Stimulated activated naive CD8-positive, alpha-beta T cell treated with anti-CD3 and anti-CD28 coated beads, Interleukin-15, Interleukin-2, amounts not matched to agents 100 ng/mL and 50 ng/mL, for 24 hours (primary cell): ENCODE data around the gene RALY.

ENCODE experiments used
- H3K27ac Mint-ChIP-seq: one replicate; pipeline ENCODE4 v1.8.0; 2021; ENCODE audit warnings: mild to moderate bottlenecking, mixed read lengths
- H3K27me3 Mint-ChIP-seq: one replicate; pipeline ENCODE4 v1.8.0; 2021; ENCODE audit warnings: mixed read lengths
- H3K36me3 Mint-ChIP-seq: one replicate; pipeline ENCODE4 v1.8.0; 2021; ENCODE audit warnings: low read depth, mixed read lengths
- H3K4me1 Mint-ChIP-seq: one replicate; pipeline ENCODE4 v1.8.0; 2021; ENCODE audit warnings: low read depth, mixed read lengths
- H3K4me3 Mint-ChIP-seq: one replicate; pipeline ENCODE4 v1.8.0; 2021; ENCODE audit warnings: mild to moderate bottlenecking, mixed read lengths
- H3K9me3 Mint-ChIP-seq: one replicate; pipeline ENCODE4 v1.8.0; 2021; ENCODE audit warnings: mixed read lengths

Gene RALY

GRCh38 chr20:33999025-33999649, 5.4 kb downstream of the RALY start:
- Mint-ChIP-seq H3K9me3 (no peaks in the 10 kb centered on the region), H3K36me3 (peaks cover 19% of the 10 kb centered on the region), H3K4me1 (peaks cover 85% of the 10 kb centered on the region), H3K27me3 (no peaks in the 10 kb centered on the region), H3K4me3 (no peak overlapping the region), H3K27ac (peak overlapping the region; percentile 62)

DNA sequence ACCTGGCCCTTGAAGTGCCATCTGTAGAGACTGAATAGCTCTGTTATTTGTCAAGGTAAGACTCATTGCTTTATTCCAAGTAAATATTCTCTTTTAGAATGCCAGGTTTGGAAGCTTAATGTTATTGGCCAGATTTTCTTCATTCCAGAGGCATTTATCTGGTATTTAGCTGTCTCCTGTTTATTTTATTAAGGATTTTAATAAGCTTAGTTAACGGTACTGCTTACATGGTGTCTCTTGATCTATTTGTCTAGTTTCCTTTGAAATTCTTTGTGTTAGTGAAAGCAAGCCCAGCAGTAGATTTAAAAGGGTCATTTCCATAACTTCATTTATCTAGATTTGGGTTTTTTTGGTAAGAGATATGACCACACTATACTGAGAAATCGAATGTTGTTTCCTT, 7.7 kb downstream of the RALY start:
- H3K9me3 Mint-ChIP-seq: no peaks in the 10 kb centered on the region

GRCh38 chr20:34004227-34004626, 10.5 kb downstream of the RALY start:
- Mint-ChIP-seq H3K4me3 (no peak overlapping the region), H3K27ac (no peak overlapping the region), H3K27me3 (no peaks in the 10 kb centered on the region), H3K4me1 (peaks cover 89% of the 10 kb centered on the region), H3K9me3 (no peaks in the 10 kb centered on the region), H3K36me3 (peaks cover 32% of the 10 kb centered on the region)

More for the DNA sequence above, 7.7 kb downstream of the RALY start:
- Mint-ChIP-seq H3K4me1 (peaks cover 95% of the 10 kb centered on the region), H3K27me3 (no peaks in the 10 kb centered on the region), H3K36me3 (peaks cover 21% of the 10 kb centered on the region), H3K27ac (no peak overlapping the region), H3K4me3 (no peak overlapping the region)

DNA sequence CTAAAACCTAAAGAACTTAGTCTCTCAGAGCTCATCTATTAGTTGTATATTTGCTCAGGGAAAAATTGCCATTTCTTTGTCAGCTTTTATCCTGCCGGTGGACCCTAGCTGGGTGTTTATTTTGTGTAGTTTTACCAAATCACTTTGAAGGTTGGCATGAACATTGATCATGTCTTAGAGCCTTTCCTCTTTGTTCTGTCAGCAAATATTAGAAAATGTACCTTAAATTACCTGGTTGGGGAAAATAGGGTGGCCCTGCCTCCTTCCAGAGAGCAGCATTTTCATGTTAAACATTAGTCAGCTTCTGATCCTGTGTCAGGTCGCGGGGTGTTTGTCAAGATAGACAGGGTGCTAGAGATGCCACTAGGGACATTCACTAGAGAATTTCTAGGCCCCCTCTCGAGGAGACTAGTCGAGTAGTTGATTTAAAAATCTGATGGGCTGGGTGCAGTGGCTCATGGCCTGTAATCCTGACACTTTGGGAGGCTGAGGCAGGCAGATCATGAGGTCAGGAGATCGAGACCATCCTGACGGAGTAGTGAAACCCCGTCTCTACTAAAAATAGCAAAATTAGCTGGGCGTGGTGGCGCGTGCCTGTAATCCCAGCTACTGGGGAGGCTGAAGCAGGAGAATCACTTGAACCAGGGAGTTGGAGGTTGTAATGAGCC, 11.2 kb downstream of the RALY start:
- Mint-ChIP-seq H3K9me3 (no peaks in the 10 kb centered on the region), H3K27me3 (no peaks in the 10 kb centered on the region), H3K4me1 (peaks cover 89% of the 10 kb centered on the region), H3K4me3 (no peak overlapping the region), H3K27ac (no peak overlapping the region), H3K36me3 (peaks cover 32% of the 10 kb centered on the region)

DNA sequence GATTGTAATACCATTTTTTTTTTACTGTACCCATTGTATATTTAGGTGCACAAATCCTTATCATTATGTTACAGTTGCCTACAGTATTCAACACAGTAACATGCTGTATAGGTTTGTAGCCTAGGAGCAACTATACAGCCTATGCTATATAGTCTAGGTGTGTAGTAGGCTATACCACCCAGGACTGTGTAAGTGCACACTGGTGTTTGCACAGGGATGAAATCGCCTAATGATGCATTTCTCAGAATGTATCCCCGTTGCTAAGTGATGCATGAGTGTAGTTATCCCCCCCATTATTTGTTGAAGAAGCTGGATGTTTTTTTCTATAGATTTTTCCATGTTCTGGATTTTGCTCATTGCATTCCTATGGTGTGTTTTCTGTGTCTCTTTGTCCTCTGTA, 12.9 kb downstream of the RALY start:
- H3K4me1 Mint-ChIP-seq: peaks cover 87% of the 10 kb centered on the region
- H3K9me3 Mint-ChIP-seq: no peaks in the 10 kb centered on the region
- no peak overlapping the region for H3K4me3 Mint-ChIP-seq
- H3K27me3 Mint-ChIP-seq: no peaks in the 10 kb centered on the region
- H3K27ac Mint-ChIP-seq: no peak overlapping the region
- H3K36me3 Mint-ChIP-seq: peaks cover 32% of the 10 kb centered on the region

- Mint-ChIP-seq H3K9me3 (no peaks in the 10 kb centered on the region), H3K4me3 (no peak overlapping the region), H3K4me1 (peaks cover 90% of the 10 kb centered on the region), H3K27ac (peak overlapping the region; percentile 13), H3K27me3 (no peaks in the 10 kb centered on the region), H3K36me3 (peaks cover 21% of the 10 kb centered on the region)
Measured at GRCh38 chr20:34008477-34008876, 14.8 kb downstream of the RALY start.

- Mint-ChIP-seq H3K4me1 (peaks cover 90% of the 10 kb centered on the region), H3K27me3 (no peaks in the 10 kb centered on the region), H3K4me3 (no peak overlapping the region), H3K36me3 (peaks cover 17% of the 10 kb centered on the region), H3K27ac (no peak overlapping the region), H3K9me3 (no peaks in the 10 kb centered on the region)
Measured at GRCh38 chr20:34010405-34010931, 16.8 kb downstream of the RALY start.

GRCh38 chr20:34011275-34011674, 17.6 kb downstream of the RALY start:
- Mint-ChIP-seq H3K4me3 (no peak overlapping the region), H3K27ac (no peak overlapping the region), H3K27me3 (no peaks in the 10 kb centered on the region), H3K36me3 (peaks cover 15% of the 10 kb centered on the region), H3K4me1 (peaks cover 90% of the 10 kb centered on the region), H3K9me3 (no peaks in the 10 kb centered on the region)

- Mint-ChIP-seq H3K36me3 (peaks cover 15% of the 10 kb centered on the region), H3K9me3 (no peaks in the 10 kb centered on the region), H3K4me1 (peaks cover 90% of the 10 kb centered on the region), H3K27ac (peak overlapping the region; percentile 15), H3K27me3 (no peaks in the 10 kb centered on the region), H3K4me3 (no peak overlapping the region)
Measured at GRCh38 chr20:34012330-34012729, 18.6 kb downstream of the RALY start.

GRCh38 chr20:34012735-34013134, 19.0 kb downstream of the RALY start:
- Mint-ChIP-seq H3K9me3 (no peaks in the 10 kb centered on the region), H3K4me1 (peaks cover 92% of the 10 kb centered on the region), H3K27ac (peak overlapping the region; percentile 15), H3K36me3 (peaks cover 15% of the 10 kb centered on the region), H3K4me3 (no peak overlapping the region), H3K27me3 (no peaks in the 10 kb centered on the region)

DNA sequence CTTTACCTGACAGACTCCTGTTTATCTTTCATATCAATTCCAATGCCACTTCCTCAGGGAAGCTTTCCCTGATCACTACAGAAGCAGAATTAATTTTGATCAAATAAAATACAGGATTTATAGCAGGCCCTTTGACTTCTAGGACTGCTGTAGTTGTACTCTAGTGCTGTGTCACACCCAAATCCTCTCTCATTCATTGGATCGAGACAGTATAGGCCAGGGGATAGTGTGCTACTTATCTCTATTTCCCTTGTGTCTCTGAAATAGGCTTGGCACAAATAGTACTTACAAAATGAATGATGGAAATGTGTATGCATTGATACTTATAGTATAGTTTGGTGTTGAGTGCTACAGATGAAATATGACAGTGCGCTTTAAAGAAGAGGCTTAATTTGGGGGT, 19.8 kb downstream of the RALY start:
- no peaks in the 10 kb centered on the region for H3K9me3 Mint-ChIP-seq
- no peaks in the 10 kb centered on the region for H3K27me3 Mint-ChIP-seq
- no peak overlapping the region for H3K27ac Mint-ChIP-seq
- H3K4me1 Mint-ChIP-seq: peaks cover 92% of the 10 kb centered on the region
- H3K36me3 Mint-ChIP-seq: peaks cover 14% of the 10 kb centered on the region
- H3K4me3 Mint-ChIP-seq: no peak overlapping the region

GRCh38 chr20:34014878-34015277, 21.2 kb downstream of the RALY start:
- Mint-ChIP-seq H3K4me1 (peaks cover 89% of the 10 kb centered on the region), H3K27me3 (no peaks in the 10 kb centered on the region), H3K36me3 (peaks cover 9% of the 10 kb centered on the region), H3K9me3 (no peaks in the 10 kb centered on the region), H3K4me3 (no peak overlapping the region), H3K27ac (no peak overlapping the region)

DNA sequence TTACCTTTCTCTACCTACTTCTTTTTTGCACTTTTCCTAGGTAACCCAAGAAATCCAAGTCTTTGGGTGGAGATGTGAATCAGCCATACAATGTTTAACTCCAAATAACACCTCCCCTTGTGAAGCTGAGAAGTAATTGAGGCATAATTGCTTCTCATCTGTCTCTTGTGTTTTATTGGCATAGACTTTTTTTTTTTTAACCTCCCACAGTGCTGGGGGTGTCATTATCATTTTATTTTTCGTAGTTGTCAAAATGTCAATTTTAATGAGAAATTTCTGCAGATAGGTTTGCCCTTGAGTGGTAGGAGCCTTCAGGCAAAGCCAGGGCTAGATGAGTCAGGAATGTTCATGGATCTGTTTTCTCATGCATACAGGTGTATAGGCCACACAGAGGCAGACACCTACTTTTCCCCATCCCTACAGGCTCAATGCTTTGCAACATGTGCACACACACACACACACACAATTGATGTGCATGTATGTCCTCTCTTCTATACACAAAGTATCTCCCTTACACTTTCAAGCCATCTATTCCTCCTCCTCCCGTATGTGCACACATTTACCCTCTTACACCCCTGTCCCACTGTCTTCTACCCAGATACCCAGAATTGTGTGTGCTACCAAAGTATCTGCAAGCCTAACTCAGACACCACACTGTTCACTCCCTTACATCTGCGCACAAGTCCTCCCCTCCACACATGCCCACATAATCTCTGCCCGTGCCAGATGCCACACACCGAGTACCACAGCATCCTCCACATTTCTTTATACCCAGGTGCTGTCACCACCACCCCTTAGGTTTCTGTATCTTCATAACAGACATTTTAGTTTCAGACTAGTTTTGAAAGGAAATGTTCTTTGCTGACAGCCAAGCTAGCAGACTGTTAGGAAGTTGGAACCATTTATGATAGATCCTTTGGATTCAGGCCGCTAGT, 22.0 kb downstream of the RALY start:
- Mint-ChIP-seq H3K4me1 (peaks cover 89% of the 10 kb centered on the region), H3K36me3 (peaks cover 9% of the 10 kb centered on the region), H3K9me3 (no peaks in the 10 kb centered on the region), H3K27ac (peak overlapping the region; percentile 34), H3K27me3 (no peaks in the 10 kb centered on the region), H3K4me3 (no peak overlapping the region)

DNA sequence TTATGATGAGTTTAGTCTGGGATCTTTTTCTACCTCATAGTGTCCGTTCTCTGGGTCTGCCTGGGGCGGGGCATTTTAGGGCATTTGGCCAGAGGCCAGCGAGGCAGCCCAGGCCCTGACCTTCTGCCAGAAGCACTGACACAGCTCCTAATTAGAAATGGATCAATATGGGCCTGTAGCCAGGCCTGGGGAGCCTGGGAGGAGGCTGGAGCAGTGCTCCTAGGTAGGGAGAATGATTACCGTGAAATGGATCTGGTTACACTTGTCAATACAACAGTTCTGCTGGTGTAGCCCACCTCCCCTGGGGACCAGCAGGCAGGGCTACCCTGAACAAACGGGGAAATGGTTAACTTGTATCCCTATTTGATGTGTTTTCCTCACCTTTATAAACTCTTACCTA, 23.0 kb downstream of the RALY start:
- H3K4me1 Mint-ChIP-seq: peaks cover 90% of the 10 kb centered on the region
- no peak overlapping the region for H3K27ac Mint-ChIP-seq
- H3K9me3 Mint-ChIP-seq: no peaks in the 10 kb centered on the region
- H3K27me3 Mint-ChIP-seq: no peaks in the 10 kb centered on the region
- peaks cover 14% of the 10 kb centered on the region for H3K36me3 Mint-ChIP-seq
- H3K4me3 Mint-ChIP-seq: no peak overlapping the region

DNA sequence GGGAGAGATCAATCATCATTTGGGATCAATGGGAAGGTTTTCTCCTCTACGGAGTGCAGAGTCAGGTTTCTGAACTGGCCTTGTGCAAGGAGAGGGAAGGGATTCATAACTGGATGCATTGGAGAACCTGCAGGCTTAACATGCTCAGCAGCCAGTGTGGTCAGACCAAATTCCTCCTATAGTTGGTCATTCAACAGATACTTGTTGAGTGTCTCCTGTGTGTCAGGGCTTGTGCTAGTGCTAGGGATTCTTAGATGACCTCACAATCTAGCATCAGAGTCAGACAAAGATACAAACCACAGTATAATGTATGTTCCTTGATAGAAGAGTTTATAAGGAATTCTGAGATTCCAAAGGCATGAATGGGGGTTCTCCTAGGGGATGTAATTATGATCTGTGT, 23.9 kb downstream of the RALY start:
- Mint-ChIP-seq H3K9me3 (no peaks in the 10 kb centered on the region), H3K36me3 (peaks cover 14% of the 10 kb centered on the region), H3K4me3 (no peak overlapping the region), H3K4me1 (peaks cover 89% of the 10 kb centered on the region), H3K27me3 (no peaks in the 10 kb centered on the region), H3K27ac (peak overlapping the region; percentile 12)
